Activated CD8-positive, alpha-beta T cell treated with anti-CD3 and anti-CD28 coated beads, Interleukin-2, amount 10 ng/mL, durations not matched to agents 7 days and 5 days (primary cell): ENCODE data around the gene SHLD2. TPM values are rescaled to one million over a fixed set of nuclear protein-coding genes. Genes with fewer than 3 reads are reported as not detected.
"Not testable (repeated sequence)": the region's sequence is repeated elsewhere in the genome, so short reads cannot be mapped to it uniquely, and the experiment has no call there.

Experiments
- ATAC-seq: fragments of 150-1000 bp; cut with Tn5 transposase; one replicate; pipeline ENCODE4 v1.10.0; 2021; ENCODE audit warnings: moderate library complexity
- CTCF ChIA-PET: fragments of 350-600 bp; sonication (Branson Sonifier 250); formaldehyde crosslinking; loops from one replicate; lab custom pipeline; 2021; ENCODE audit warnings: antibody characterized with exemption; lab: Charles Lee
- POLR2A ChIA-PET: fragments of 350-600 bp; sonication (Branson Sonifier 250); formaldehyde crosslinking; loops from one replicate; lab custom pipeline; 2021; ENCODE audit warnings: antibody characterized with exemption; lab: Charles Lee
- DNase-seq: peaks from one replicate; pipeline ENCODE4 v3.0.0-alpha.2; 2020
- H3K27ac Mint-ChIP-seq: one replicate; pipeline ENCODE4 v1.8.0; 2021; ENCODE audit warnings: mild to moderate bottlenecking, mixed read lengths
- H3K27me3 Mint-ChIP-seq: one replicate; pipeline ENCODE4 v1.8.0; 2021; ENCODE audit warnings: low read depth, mixed read lengths
- H3K36me3 Mint-ChIP-seq: one replicate; pipeline ENCODE4 v1.8.0; 2021; ENCODE audit warnings: low read depth, mixed read lengths
- H3K4me1 Mint-ChIP-seq: one replicate; pipeline ENCODE4 v1.8.0; 2021; ENCODE audit warnings: low read depth, mixed read lengths
- H3K4me3 Mint-ChIP-seq: one replicate; pipeline ENCODE4 v1.8.0; 2021; ENCODE audit warnings: mild to moderate bottlenecking, mixed read lengths
- H3K9me3 Mint-ChIP-seq: one replicate; pipeline ENCODE4 v1.8.0; 2022; ENCODE audit warnings: mixed read lengths; ENCODE audit not compliant: insufficient read depth
- total RNA-seq, 2 experiments: library from RNA; stranded (reverse); gene quantifications; one replicate each; pipeline ENCODE4 v1.2.3, GENCODE V29; 2021

The SHLD2 gene
- total RNA-seq, 2 experiments from 2014 or later, result 34.2 to 36.8 TPM

DNA sequence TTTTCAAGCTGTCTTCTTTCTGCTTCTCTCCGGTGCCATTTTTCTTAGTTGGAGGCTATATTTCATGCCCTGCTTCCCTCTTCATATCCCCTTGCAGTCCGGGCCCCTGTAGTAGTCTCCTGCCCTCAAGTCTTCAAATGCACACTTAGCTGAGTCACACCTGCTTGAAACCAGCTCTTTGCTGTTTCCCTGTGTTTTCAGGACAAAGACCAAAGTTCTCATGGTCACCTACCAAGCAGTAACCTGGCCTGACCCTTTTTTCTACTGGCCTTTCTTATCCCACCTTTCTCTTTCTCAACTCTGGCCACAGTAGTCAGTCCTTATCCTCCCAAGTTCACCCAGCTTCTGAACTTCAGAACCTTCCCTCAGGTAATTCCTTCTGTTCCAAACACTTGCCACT is 28.8 kb upstream of the SHLD2 start:
- ATAC-seq (no peak), DNase-seq (no peak)
- ChIA-PET CTCF (no interaction called here), POLR2A (no interaction called here)
- H3K36me3 Mint-ChIP-seq, result peaks cover 53% of the 10 kb centered on the region
- H3K4me1 Mint-ChIP-seq, result no peaks in the 10 kb centered on the region
- no peak overlapping the region for H3K4me3 Mint-ChIP-seq
- peak overlapping the region; percentile 37 for H3K27ac Mint-ChIP-seq
- H3K9me3 Mint-ChIP-seq, result no peaks in the 10 kb centered on the region
- H3K27me3 Mint-ChIP-seq, result no peaks in the 10 kb centered on the region

DNA sequence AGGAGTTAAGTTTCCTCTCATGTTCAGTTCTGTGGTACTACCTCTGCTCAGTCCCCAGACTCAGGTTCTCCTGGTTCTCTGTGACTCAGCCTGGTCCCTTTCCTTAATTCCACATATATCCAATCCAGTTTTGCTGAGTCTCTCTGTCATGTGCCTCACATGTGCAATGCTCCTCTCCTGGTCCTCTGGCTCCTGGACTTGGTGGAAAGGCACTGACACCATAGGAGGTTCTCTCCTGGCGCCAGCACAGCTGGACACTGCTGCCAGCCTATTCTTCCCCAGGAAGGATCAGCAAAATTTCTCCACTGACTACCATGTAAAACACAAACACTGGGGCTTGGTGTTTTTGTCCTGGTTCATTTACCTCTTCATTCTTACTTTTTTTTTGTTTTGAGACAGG is 28.1 kb upstream of the SHLD2 start:
- Mint-ChIP-seq H3K4me1 (no peaks in the 10 kb centered on the region), H3K36me3 (peaks cover 57% of the 10 kb centered on the region), H3K27me3 (no peaks in the 10 kb centered on the region), H3K4me3 (no peak overlapping the region), H3K27ac (peak overlapping the region; percentile 17), H3K9me3 (no peaks in the 10 kb centered on the region)
- CTCF ChIA-PET, result no interaction called here
- POLR2A ChIA-PET, result no interaction called here
- DNase-seq, result no peak
- ATAC-seq, result no peak

DNA sequence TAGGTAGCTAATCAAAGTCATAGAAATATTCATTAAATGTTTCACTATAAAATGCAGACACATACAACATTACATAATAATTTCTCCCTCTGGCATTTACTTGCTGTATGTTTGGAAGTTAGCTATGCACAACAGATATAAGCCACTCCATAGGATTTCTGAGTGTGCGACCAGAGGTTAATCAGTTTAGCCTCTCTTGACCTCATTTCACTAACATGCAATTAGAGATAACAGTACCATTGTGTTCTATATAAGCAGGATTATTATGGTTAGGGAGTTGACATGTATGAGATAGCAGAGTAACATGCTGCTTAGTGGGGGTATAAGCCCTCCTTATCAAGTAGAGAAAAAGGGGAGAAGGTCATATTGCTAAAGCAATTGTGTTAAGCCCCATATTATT is 26.7 kb upstream of the SHLD2 start:
- no peaks in the 10 kb centered on the region for H3K9me3 Mint-ChIP-seq
- no peaks in the 10 kb centered on the region for H3K27me3 Mint-ChIP-seq
- no peak for ATAC-seq
- H3K36me3 Mint-ChIP-seq, result peaks cover 62% of the 10 kb centered on the region
- no peaks in the 10 kb centered on the region for H3K4me1 Mint-ChIP-seq
- no peak for DNase-seq
- H3K4me3 Mint-ChIP-seq, result no peak overlapping the region
- no peak overlapping the region for H3K27ac Mint-ChIP-seq
- ChIA-PET POLR2A (no interaction called here), CTCF (no interaction called here)

DNA sequence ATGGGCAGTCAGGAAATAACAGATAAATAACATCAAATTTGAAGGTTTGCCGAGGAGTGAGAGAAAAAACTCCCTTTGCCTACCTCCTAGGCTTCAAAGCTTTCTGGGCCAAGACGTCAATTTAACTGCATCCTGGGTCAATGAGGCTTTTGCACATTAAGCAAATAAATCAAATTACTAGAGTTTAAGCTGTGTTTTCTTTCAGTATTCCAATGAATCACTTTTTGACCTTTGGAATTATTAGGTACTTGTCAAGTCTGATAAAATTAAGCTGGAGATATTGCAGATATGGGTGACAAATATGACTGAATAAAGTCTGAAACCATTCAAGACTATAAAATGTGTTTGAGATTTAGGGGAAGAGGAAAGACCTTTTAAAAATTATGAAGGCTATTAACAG is 22.6 kb upstream of the SHLD2 start:
- Mint-ChIP-seq H3K27ac (no peak overlapping the region), H3K36me3 (peaks cover 37% of the 10 kb centered on the region), H3K4me1 (no peaks in the 10 kb centered on the region), H3K27me3 (no peaks in the 10 kb centered on the region), H3K4me3 (no peak overlapping the region), H3K9me3 (no peaks in the 10 kb centered on the region)
- CTCF ChIA-PET, result no interaction called here
- no peak for ATAC-seq
- no peak for DNase-seq
- POLR2A ChIA-PET, result no interaction called here

DNA sequence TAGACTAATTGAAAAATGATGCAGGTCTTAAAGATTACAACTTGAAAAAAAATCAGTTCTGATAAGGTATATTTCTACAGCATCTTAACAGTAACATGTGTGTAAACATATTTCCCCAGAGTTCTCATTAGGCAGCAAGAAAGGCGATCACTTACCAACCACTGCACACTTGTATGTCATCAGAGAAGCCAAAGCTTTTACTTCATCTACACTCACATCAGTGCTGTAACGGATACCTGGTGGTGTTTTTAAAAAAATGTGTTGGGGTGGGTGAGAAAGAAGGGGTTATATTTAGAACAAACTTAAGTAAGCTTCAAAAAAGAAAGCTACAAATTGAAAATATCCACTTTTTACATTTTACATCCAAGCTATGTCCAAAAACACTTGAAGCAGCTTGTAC is 18.6 kb upstream of the SHLD2 start:
- Mint-ChIP-seq H3K27ac (peak overlapping the region; percentile 34), H3K36me3 (peaks cover 33% of the 10 kb centered on the region)
- POLR2A ChIA-PET, ATAC-seq, H3K9me3 Mint-ChIP-seq, H3K4me3 Mint-ChIP-seq, H3K27me3 Mint-ChIP-seq, H3K4me1 Mint-ChIP-seq, DNase-seq: not testable (repeated sequence)
- CTCF ChIA-PET, result interaction anchor here (1.3 kb wide), 1 partner anchor 16 kb away, joined by 5 read pairs; no protein-coding TSS in a partner anchor

DNA sequence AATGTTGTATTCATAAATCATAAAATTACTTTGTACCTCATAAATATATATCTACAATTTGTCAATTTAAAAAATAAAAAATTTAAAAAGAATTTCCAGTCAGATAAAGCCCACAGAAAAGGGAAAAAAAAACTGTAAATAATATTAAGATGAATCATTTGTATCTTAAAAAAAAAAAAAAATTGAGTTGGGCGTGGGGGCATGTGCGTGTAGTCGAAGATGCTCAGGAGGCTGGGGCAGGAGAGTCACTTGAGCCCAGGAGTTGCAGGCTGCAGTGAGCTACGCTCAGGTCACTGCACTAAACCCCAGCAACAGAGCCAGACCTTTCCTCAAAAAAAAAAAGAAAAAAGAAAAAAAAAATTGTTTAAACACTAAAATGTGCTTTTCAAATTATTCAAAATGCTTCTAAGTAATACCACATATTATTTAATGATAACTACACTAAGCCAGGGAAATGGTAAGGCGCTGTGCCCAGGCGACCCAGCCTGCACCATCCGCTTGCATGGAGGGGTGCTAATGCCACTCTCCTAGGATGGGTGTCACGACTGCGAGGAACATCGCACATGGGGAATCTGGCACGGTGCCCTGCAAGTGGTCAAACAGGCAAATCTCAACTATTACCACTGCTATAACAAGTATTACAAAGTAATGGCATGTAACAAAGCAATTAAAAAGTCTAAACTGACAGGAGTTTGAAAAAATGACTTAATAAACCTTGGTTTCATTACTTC is 15.7 kb upstream of the SHLD2 start:
- Mint-ChIP-seq H3K27me3 (no peaks in the 10 kb centered on the region), H3K4me3 (no peak overlapping the region), H3K9me3 (no peaks in the 10 kb centered on the region), H3K27ac (no peak overlapping the region), H3K4me1 (peaks cover 20% of the 10 kb centered on the region), H3K36me3 (peaks cover 31% of the 10 kb centered on the region)
- ATAC-seq (no peak), DNase-seq (no peak)
- ChIA-PET POLR2A (no interaction called here), CTCF (no interaction called here)

DNA sequence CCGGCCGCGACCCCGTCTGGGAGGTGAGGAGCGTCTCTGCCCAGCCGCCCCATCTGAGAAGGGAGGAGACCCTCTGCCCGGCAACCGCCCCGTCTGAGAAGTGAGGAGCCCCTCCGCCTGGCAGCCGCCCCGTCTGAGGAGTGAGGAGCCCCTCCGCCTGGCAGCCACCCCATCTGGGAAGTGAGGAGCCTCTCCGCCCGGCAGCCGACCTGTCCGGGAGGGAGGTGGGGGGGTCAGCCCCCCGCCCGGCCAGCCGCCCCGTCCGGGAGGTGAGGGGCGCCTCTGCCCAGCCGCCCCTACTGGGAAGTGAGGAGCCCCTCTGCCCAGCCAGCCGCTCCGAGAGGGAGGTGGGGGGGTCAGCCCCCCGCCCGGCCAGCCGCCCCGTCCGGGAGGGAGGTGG is 14.4 kb upstream of the SHLD2 start:
- H3K27ac Mint-ChIP-seq, POLR2A ChIA-PET, CTCF ChIA-PET, ATAC-seq, DNase-seq, H3K27me3 Mint-ChIP-seq, H3K4me3 Mint-ChIP-seq, H3K9me3 Mint-ChIP-seq: not testable (repeated sequence)
- Mint-ChIP-seq H3K4me1 (peaks cover 28% of the 10 kb centered on the region), H3K36me3 (peaks cover 38% of the 10 kb centered on the region)

DNA sequence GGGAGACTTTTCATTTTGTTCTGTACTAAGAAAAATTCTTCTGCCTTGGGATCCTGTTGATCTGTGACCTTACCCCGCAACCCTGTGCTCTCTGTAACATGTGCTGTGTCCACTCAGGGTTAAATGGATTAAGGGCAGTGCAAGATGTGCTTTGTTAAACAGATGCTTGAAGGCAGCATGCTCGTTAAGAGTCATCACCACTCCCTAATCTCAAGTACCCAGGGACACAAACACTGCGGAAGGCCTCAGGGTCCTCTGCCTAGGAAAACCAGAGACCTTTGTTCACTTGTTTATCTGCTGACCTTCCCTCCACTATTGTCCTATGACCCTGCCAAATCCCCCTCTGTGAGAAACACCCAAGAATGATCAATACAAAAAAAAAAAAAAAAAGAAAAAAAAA is 13.4 kb upstream of the SHLD2 start:
- H3K27me3 Mint-ChIP-seq, POLR2A ChIA-PET, H3K9me3 Mint-ChIP-seq, H3K27ac Mint-ChIP-seq, ATAC-seq, H3K4me3 Mint-ChIP-seq, DNase-seq: not testable (repeated sequence)
- Mint-ChIP-seq H3K36me3 (peaks cover 40% of the 10 kb centered on the region), H3K4me1 (peaks cover 34% of the 10 kb centered on the region)
- CTCF ChIA-PET, result interaction anchor here (1.5 kb wide), 1 partner anchor 12 kb away, joined by 3 read pairs; no protein-coding TSS in a partner anchor

DNA sequence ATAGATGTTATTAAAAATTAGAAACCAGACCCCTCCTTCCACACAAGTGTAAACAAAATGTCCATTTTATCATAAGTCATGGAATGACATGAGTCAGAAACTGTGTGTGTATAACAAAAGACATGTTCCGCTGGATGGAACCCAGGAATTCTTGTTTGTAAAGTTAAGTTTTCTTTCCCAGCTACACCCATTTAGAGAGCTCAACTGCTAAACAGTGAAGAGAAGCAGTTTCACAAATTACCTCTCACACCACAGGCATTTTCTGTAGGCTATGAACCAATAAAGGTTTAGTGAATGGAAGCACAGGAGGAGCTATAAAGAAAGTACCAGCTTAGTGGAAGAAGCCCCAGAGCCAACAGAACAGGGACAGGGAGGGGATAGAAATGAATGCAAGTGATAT is 12.8 kb upstream of the SHLD2 start:
- H3K4me3 Mint-ChIP-seq, POLR2A ChIA-PET, H3K27me3 Mint-ChIP-seq, DNase-seq, H3K27ac Mint-ChIP-seq, H3K9me3 Mint-ChIP-seq, ATAC-seq: not testable (repeated sequence)
- CTCF ChIA-PET, result interaction anchor here (1.5 kb wide), 1 partner anchor 11 kb away, joined by 3 read pairs; no protein-coding TSS in a partner anchor
- peaks cover 45% of the 10 kb centered on the region for H3K36me3 Mint-ChIP-seq
- peaks cover 39% of the 10 kb centered on the region for H3K4me1 Mint-ChIP-seq

DNA sequence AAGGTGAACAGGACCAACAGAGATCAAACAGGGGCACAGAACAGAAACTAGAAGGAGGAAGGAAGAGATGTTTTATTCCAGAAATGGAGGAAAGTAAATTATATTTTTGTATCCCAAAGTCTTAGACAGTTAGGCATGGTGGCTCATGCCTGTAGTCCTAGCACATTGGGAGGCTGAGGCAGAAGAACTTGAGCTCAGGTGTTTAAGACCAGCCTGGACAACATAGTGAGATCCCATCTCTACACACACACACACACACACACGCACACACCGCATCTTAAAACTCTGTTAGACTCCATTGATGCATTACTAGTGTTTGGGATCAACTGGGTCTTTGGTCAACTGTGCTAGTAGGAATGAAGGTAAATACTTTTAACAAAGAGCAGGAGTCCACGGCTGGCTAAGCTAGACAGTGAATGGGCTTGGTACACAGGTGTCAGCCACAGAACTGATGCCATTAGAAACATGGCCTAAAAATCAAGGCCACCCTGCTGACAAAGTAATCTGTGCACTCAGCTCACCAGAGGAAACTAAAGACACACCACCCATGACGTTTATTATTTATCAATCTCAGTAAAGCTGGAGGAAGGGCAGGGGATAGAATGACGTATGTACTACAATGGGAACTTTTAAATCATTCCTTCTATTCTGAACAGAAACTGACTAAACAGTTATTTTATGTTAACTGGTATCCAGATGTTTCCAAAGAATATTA is 11.3 kb upstream of the SHLD2 start:
- not testable (repeated sequence) for H3K9me3 Mint-ChIP-seq, DNase-seq, H3K27me3 Mint-ChIP-seq, H3K4me3 Mint-ChIP-seq
- peak overlapping the region; percentile 52 for H3K27ac Mint-ChIP-seq
- H3K4me1 Mint-ChIP-seq, result peaks cover 47% of the 10 kb centered on the region
- CTCF ChIA-PET, result interaction anchor here (1.0 to 1.3 kb wide), 2 partner anchors 9 to 12 kb away, joined by 4 read pairs; no protein-coding TSS in a partner anchor
- ATAC-seq, result peak; percentile 60
- peaks cover 50% of the 10 kb centered on the region for H3K36me3 Mint-ChIP-seq
- POLR2A ChIA-PET, result interaction anchor here (0.7 kb wide), 1 partner anchor 9 kb away, joined by 5 read pairs; no protein-coding TSS in a partner anchor

DNA sequence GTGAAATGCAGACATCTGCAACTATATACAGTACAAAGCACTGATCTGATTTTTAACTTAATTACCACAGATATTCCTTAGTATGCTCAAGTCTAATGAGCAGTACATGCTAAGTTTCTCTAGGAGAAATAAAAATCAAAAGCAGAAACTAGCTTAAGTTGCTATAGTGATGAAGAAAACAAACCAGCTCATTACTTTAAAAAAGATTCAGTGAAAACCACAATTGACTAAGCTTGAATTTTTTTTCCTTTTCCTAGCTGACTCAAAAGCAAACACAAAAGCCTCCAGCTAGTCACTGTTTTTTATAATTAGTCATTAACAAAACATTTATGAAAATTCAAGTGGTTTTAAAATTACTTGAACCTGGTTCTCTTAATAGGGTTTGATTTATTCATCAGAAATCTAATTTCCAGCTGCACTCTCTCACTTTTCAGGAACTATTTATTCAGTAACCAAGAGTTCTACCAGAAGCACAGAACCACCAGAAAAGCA is 10.7 kb upstream of the SHLD2 start:
- Mint-ChIP-seq H3K4me1 (peaks cover 53% of the 10 kb centered on the region), H3K27ac (peak overlapping the region; percentile 25), H3K36me3 (peaks cover 52% of the 10 kb centered on the region)
- POLR2A ChIA-PET, result interaction anchor here (0.7 kb wide), 1 partner anchor 9 kb away, joined by 5 read pairs; no protein-coding TSS in a partner anchor
- CTCF ChIA-PET, result interaction anchor here (1.0 to 1.3 kb wide), 2 partner anchors 8 to 12 kb away, joined by 4 read pairs; no protein-coding TSS in a partner anchor
- H3K4me3 Mint-ChIP-seq, DNase-seq, H3K9me3 Mint-ChIP-seq, H3K27me3 Mint-ChIP-seq: not testable (repeated sequence)
- peak; percentile 67 for ATAC-seq

DNA sequence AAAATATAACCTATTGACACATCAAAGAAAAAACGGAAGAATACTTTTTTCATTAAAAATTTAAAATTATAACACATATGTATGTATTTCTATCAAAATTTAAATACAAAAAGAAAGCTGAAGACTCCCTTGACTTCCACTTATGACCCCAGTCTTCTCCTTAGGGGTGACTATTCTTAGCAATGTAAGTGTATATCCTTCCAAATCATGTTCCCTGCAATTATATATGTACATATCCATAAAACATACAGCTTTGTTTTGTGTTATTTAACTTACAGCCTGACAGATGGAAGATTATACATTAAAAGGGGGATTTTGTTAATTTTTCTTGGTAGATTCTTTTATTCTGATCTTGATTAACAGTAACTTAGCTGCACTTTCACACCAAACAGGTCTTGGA is 9.5 kb upstream of the SHLD2 start:
- CTCF ChIA-PET, result no interaction called here
- DNase-seq (no peak), ATAC-seq (no peak)
- peaks cover 56% of the 10 kb centered on the region for H3K36me3 Mint-ChIP-seq
- peaks cover 60% of the 10 kb centered on the region for H3K4me1 Mint-ChIP-seq
- no peak overlapping the region for H3K4me3 Mint-ChIP-seq
- H3K27ac Mint-ChIP-seq, result no peak overlapping the region
- no peaks in the 10 kb centered on the region for H3K27me3 Mint-ChIP-seq
- no peaks in the 10 kb centered on the region for H3K9me3 Mint-ChIP-seq
- POLR2A ChIA-PET, result interaction anchor here (1.1 to 1.2 kb wide), 2 partner anchors 8 to 9 kb away, joined by 3 to 5 read pairs; partner anchors contain the start of genes GLUD1 and SHLD2
